HPDE6-E6E7 (cell line): ENCODE results near the gene NKAPD1.
A peak's percentile ranks its signal among the peaks of the same experiment; 100 is the strongest.
"Not testable (repeated sequence)": the region's sequence is repeated elsewhere in the genome, so short reads cannot be mapped to it uniquely, and the experiment has no call there.

ENCODE experiments used
- DNase-seq: peaks from one replicate; pipeline ENCODE4 v3.0.0; 2011; ENCODE audit warnings: missing footprints; ENCODE audit errors: extremely low spot score

Gene NKAPD1

GRCh38 chr11:112086422-112087191 lies 12.5 kb downstream of the NKAPD1 start, which contains the start of the genes SDHD and TIMM8B:
TSS of gene SDHD (plus strand) at chr11:112086873. CDS start at chr11:112086908, 35 bp downstream.
TSS of gene TIMM8B (minus strand) at chr11:112086756. CDS start at chr11:112086723, 33 bp downstream.
- peak; percentile 97 for DNase-seq

- DNase-seq, result no peak
Observed at GRCh38 chr11:112087212-112087611, 13.1 kb downstream of the NKAPD1 start.

GRCh38 chr11:112095302-112095701 lies 21.2 kb downstream of the NKAPD1 start:
- DNase-seq, result not testable (repeated sequence)

GRCh38 chr11:112096194-112096593 lies 22.1 kb downstream of the NKAPD1 start:
- no peak for DNase-seq

- no peak for DNase-seq
Observed at GRCh38 chr11:112097734-112098528, 23.8 kb downstream of the NKAPD1 start.

- DNase-seq, result no peak
Observed at GRCh38 chr11:112100462-112100861, 26.4 kb downstream of the NKAPD1 start.

GRCh38 chr11:112103446-112103845 lies 29.3 kb downstream of the NKAPD1 start:
- no peak for DNase-seq

GRCh38 chr11:112106070-112106469 lies 32.0 kb downstream of the NKAPD1 start:
- no peak for DNase-seq

- no peak for DNase-seq
Observed at GRCh38 chr11:112113539-112114457, 39.7 kb downstream of the NKAPD1 start.

- DNase-seq, result no peak
Observed at GRCh38 chr11:112114460-112114859, 40.4 kb downstream of the NKAPD1 start.

- DNase-seq, result no peak
Observed at GRCh38 chr11:112115386-112115785, 41.3 kb downstream of the NKAPD1 start.

GRCh38 chr11:112118176-112118575 lies 44.1 kb downstream of the NKAPD1 start:
- DNase-seq, result no peak

GRCh38 chr11:112121981-112122615 lies 48.0 kb downstream of the NKAPD1 start:
- no peak for DNase-seq

GRCh38 chr11:112123129-112123528 lies 49.0 kb downstream of the NKAPD1 start:
- DNase-seq, result no peak

- DNase-seq, result no peak
Observed at GRCh38 chr11:112127056-112127455, 53.0 kb downstream of the NKAPD1 start.

GRCh38 chr11:112128483-112129121 lies 54.5 kb downstream of the NKAPD1 start:
- DNase-seq, result peak; percentile 54

GRCh38 chr11:112129656-112130055 lies 55.6 kb downstream of the NKAPD1 start:
- no peak for DNase-seq

GRCh38 chr11:112132737-112133136 lies 58.6 kb downstream of the NKAPD1 start:
- DNase-seq, result no peak

- DNase-seq, result no peak
Observed at GRCh38 chr11:112134473-112134872, 60.4 kb downstream of the NKAPD1 start.
